Right atrium auricular region (tissue), 2 donors: Measurements from ENCODE around the gene NAA60. TPM values are rescaled to one million over a fixed set of nuclear protein-coding genes. Genes with fewer than 3 reads are reported as not detected.

ENCODE experiments used
- DNase-seq: peaks from one replicate; pipeline ENCODE4 v3.0.0-alpha.2; 2019; ENCODE audit warnings: low spot score
- H3K27ac ChIP-seq, 2 donors: fragments of 200-600 bp; sonication (generic); 1 replicate in 1 of 2; 2 replicates in 1 of 2; pipeline ENCODE4 v1.5.1; 2016 to 2019
- H3K27me3 ChIP-seq, 2 donors: fragments of 200-600 bp; sonication (generic); one replicate each; pipeline versions ENCODE4 v1.5.1 to v1.6.0; 2017 to 2019
- H3K36me3 ChIP-seq: fragments of 200-600 bp; sonication (generic); one replicate; pipeline ENCODE4 v1.5.1; 2016
- H3K4me1 ChIP-seq, 2 donors: fragments of 200-600 bp; sonication (generic); one replicate each; pipeline versions ENCODE4 v1.5.1 to v1.6.0; 2017 to 2019
- H3K4me3 ChIP-seq, 2 donors: fragments of 200-600 bp; sonication (generic); 1 replicate in 1 of 2; 2 replicates in 1 of 2; pipeline ENCODE4 v1.5.1; 2017 to 2019; ENCODE audit warnings: mild to moderate bottlenecking in 1 of 2, moderate library complexity in 1 of 2
- H3K9me3 ChIP-seq, 2 donors: fragments of 200-600 bp; sonication (generic); one replicate each; pipeline ENCODE4 v1.5.1; 2019
- CTCF ChIP-seq, 2 donors: fragments of 200-600 bp; sonication (generic); IDR thresholded peaks; one replicate each; pipeline ENCODE4 v1.5.1; 2019; ENCODE audit warnings: antibody characterized with exemption in 2 of 2
- total RNA-seq, 2 donors: library from RNA; depleted of rRNA; stranded (reverse); fragments of >200 nt; gene quantifications; one replicate each; pipeline ENCODE4 v1.1.0, GENCODE V29; 2016

Gene NAA60
- total RNA-seq, 2 donors from 2014 or later: 28.1 to 29.1 TPM

GRCh38 chr16:3511286-3512180 is 68.1 kb downstream of the NAA60 start:
- H3K27me3 ChIP-seq: no peaks in the 10 kb centered on the region
- H3K9me3 ChIP-seq: no peaks in the 10 kb centered on the region
- TF ChIP-seq CTCF (IDR thresholded peaks at IDR 0.05): no peak
- H3K27ac ChIP-seq: no peak overlapping the region
- peaks cover 76% of the 10 kb centered on the region for H3K36me3 ChIP-seq
- DNase-seq: no peak
- H3K4me3 ChIP-seq: no peak overlapping the region
- no peaks in the 10 kb centered on the region for H3K4me1 ChIP-seq

GRCh38 chr16:3513892-3514583 is 70.6 kb downstream of the NAA60 start:
- Histone ChIP-seq H3K9me3 (no peaks in the 10 kb centered on the region), H3K27ac (no peak overlapping the region), H3K4me1 (no peaks in the 10 kb centered on the region), H3K4me3 (no peak overlapping the region), H3K27me3 (no peaks in the 10 kb centered on the region), H3K36me3 (peaks cover 67% of the 10 kb centered on the region)
- TF ChIP-seq CTCF (IDR thresholded peaks at IDR 0.05): no peak
- no peak for DNase-seq

- Histone ChIP-seq H3K9me3 (no peaks in the 10 kb centered on the region), H3K27me3 (no peaks in the 10 kb centered on the region), H3K36me3 (peaks cover 72% of the 10 kb centered on the region), H3K27ac (no peak overlapping the region), H3K4me3 (no peak overlapping the region), H3K4me1 (no peaks in the 10 kb centered on the region)
- no peak for TF ChIP-seq CTCF (IDR thresholded peaks at IDR 0.05)
- DNase-seq: no peak
Measured at GRCh38 chr16:3514621-3515020, 71.1 kb downstream of the NAA60 start.

GRCh38 chr16:3515897-3516296 is 72.4 kb downstream of the NAA60 start:
- H3K27ac ChIP-seq: no peak overlapping the region
- no peak for DNase-seq
- no peak for TF ChIP-seq CTCF (IDR thresholded peaks at IDR 0.05)
- H3K4me3 ChIP-seq: no peak overlapping the region
- peaks cover 74% of the 10 kb centered on the region for H3K36me3 ChIP-seq
- H3K4me1 ChIP-seq: no peaks in the 10 kb centered on the region
- H3K9me3 ChIP-seq: no peaks in the 10 kb centered on the region
- no peaks in the 10 kb centered on the region for H3K27me3 ChIP-seq

GRCh38 chr16:3518292-3518985 is 75.0 kb downstream of the NAA60 start:
- Histone ChIP-seq H3K9me3 (no peaks in the 10 kb centered on the region), H3K4me3 (no peak overlapping the region), H3K36me3 (peaks cover 61% of the 10 kb centered on the region), H3K27me3 (no peaks in the 10 kb centered on the region), H3K27ac (no peak overlapping the region), H3K4me1 (no peaks in the 10 kb centered on the region)
- no peak for DNase-seq
- TF ChIP-seq CTCF (IDR thresholded peaks at IDR 0.05): no peak
